ENCODE data around the gene RASL10B. TPM values are rescaled to one million over a fixed set of nuclear protein-coding genes. Genes with fewer than 3 reads are reported as not detected.
A peak's percentile ranks its signal among the peaks of the same experiment; 100 is the strongest.

The RASL10B gene
- total RNA-seq, 2 experiments from 2014 or later = not detected

GRCh38 chr17:35727635-35728034, 3.8 kb upstream of the RASL10B start:
- POLR2A ChIA-PET = no interaction called here
- H3K27ac ChIP-seq (ENCODE audit: low read depth, low read length, poor library complexity, severe bottlenecking) = peak overlapping the region; percentile 32

GRCh38 chr17:35728551-35728950, 2.9 kb upstream of the RASL10B start:
- Histone ChIP-seq H3K4me1 (ENCODE audit: insufficient read depth, low read length, poor library complexity, severe bottlenecking) (peaks cover 24% of the 10 kb centered on the region), H3K4me2 (ENCODE audit: low read length) (no peak overlapping the region), H3K4me3 (ENCODE audit: low read depth, low read length, poor library complexity, severe bottlenecking) (no peak overlapping the region), H4K20me1 (ENCODE audit: insufficient read depth, low read length) (no peaks in the 10 kb centered on the region), H3K9me2 (ENCODE audit: insufficient read depth, low read length) (no peaks in the 10 kb centered on the region), H3K9me3 (ENCODE audit: low read length) (no peaks in the 10 kb centered on the region), H3K79me2 (ENCODE audit: insufficient read depth, low read depth, low read length) (no peaks in the 10 kb centered on the region), H3K27ac (ENCODE audit: low read depth, low read length, poor library complexity, severe bottlenecking) (no peak overlapping the region), H3K36me3 (ENCODE audit: insufficient read depth, low read length) (peaks cover 27% of the 10 kb centered on the region; the same call in 1 of the 2 replicates), H2AFZ (ENCODE audit: low read length) (no peak overlapping the region)
- no peak for DNase-seq (ENCODE audit: low spot score)
- TF ChIP-seq CTCF (conservative IDR thresholded peaks at IDR 0.05; ENCODE audit: low read length) (no peak), EZH2phosphoT487 (IDR thresholded peaks at IDR 0.05; ENCODE audit: borderline replicate concordance, low read depth, low read length) (no peak)
- intact Hi-C loops (cut with micrococcal nuclease; ENCODE audit: unreplicated experiment) = no loop called here
- ChIA-PET POLR2A (no interaction called here), CTCF (ENCODE audit: unreplicated experiment) (no interaction called here)
- no TSS peak for BruUV-seq (replicated peaks)

More at GRCh38 chr17:35727635-35728034, 3.8 kb upstream of the RASL10B start:
- no peak for DNase-seq (ENCODE audit: low spot score)
- intact Hi-C loops (cut with micrococcal nuclease; ENCODE audit: unreplicated experiment) = no loop called here
- Histone ChIP-seq H3K4me3 (ENCODE audit: low read depth, low read length, poor library complexity, severe bottlenecking) (no peak overlapping the region), H3K4me2 (ENCODE audit: low read length) (peak overlapping the region; percentile 55), H4K20me1 (ENCODE audit: insufficient read depth, low read length) (no peaks in the 10 kb centered on the region), H3K79me2 (ENCODE audit: insufficient read depth, low read depth, low read length) (no peaks in the 10 kb centered on the region), H3K4me1 (ENCODE audit: insufficient read depth, low read length, poor library complexity, severe bottlenecking) (peaks cover 24% of the 10 kb centered on the region), H2AFZ (ENCODE audit: low read length) (no peak overlapping the region), H3K9me3 (ENCODE audit: low read length) (no peaks in the 10 kb centered on the region), H3K9me2 (ENCODE audit: insufficient read depth, low read length) (no peaks in the 10 kb centered on the region), H3K36me3 (ENCODE audit: insufficient read depth, low read length) (peaks cover 35% of the 10 kb centered on the region; the same call in 1 of the 2 replicates)
- BruUV-seq (replicated peaks) = no TSS peak
- CTCF ChIA-PET (ENCODE audit: unreplicated experiment) = no interaction called here
- TF ChIP-seq EZH2phosphoT487 (IDR thresholded peaks at IDR 0.05; ENCODE audit: borderline replicate concordance, low read depth, low read length) (no peak), CTCF (conservative IDR thresholded peaks at IDR 0.05; ENCODE audit: low read length) (no peak)

GRCh38 chr17:35729405-35729833, 2.0 kb upstream of the RASL10B start:
- intact Hi-C loops (cut with micrococcal nuclease; ENCODE audit: unreplicated experiment) = no loop called here
- H4K20me1 ChIP-seq (ENCODE audit: insufficient read depth, low read length) = no peaks in the 10 kb centered on the region
- BruUV-seq (replicated peaks) = no TSS peak
- POLR2A ChIA-PET = no interaction called here
- H3K9me2 ChIP-seq (ENCODE audit: insufficient read depth, low read length) = no peaks in the 10 kb centered on the region
- no peak overlapping the region for H3K4me2 ChIP-seq (ENCODE audit: low read length)
- no peak for DNase-seq (ENCODE audit: low spot score)
- peaks cover 19% of the 10 kb centered on the region; the same call in 1 of the 2 replicates for H3K36me3 ChIP-seq (ENCODE audit: insufficient read depth, low read length)
- H3K4me1 ChIP-seq (ENCODE audit: insufficient read depth, low read length, poor library complexity, severe bottlenecking) = peaks cover 24% of the 10 kb centered on the region
- no peak overlapping the region for H3K27ac ChIP-seq (ENCODE audit: low read depth, low read length, poor library complexity, severe bottlenecking)
- CTCF ChIA-PET (ENCODE audit: unreplicated experiment) = no interaction called here
- H2AFZ ChIP-seq (ENCODE audit: low read length) = no peak overlapping the region
- H3K4me3 ChIP-seq (ENCODE audit: low read depth, low read length, poor library complexity, severe bottlenecking) = no peak overlapping the region
- H3K79me2 ChIP-seq (ENCODE audit: insufficient read depth, low read depth, low read length) = no peaks in the 10 kb centered on the region
- no peaks in the 10 kb centered on the region for H3K9me3 ChIP-seq (ENCODE audit: low read length)
- no peak for TF ChIP-seq CTCF (conservative IDR thresholded peaks at IDR 0.05; ENCODE audit: low read length)
- TF ChIP-seq EZH2phosphoT487 (IDR thresholded peaks at IDR 0.05; ENCODE audit: borderline replicate concordance, low read depth, low read length) = no peak

Measured in OCI-LY7 (cell line).